Neural cell (in vitro differentiated cells): ENCODE data around the gene SPDEF. TPM values are rescaled to one million over a fixed set of nuclear protein-coding genes. Genes with fewer than 3 reads are reported as not detected.

Experiments
- H2AFZ ChIP-seq: fragments of 200-600, 300-800 bp; sonication (generic), shearing (Covaris generic); 2 replicates; pipeline ENCODE4 v1.6.0; 2014; ENCODE audit warnings: low read depth, mild to moderate bottlenecking, antibody characterized with exemption, low read length, moderate library complexity
- H3F3A ChIP-seq: fragments of 200-600 bp; shearing (Covaris generic); 2 replicates; pipeline ENCODE4 v1.6.1; 2016; ENCODE audit warnings: mild to moderate bottlenecking, moderate library complexity, mixed read lengths, antibody characterized with exemption, low read length; ENCODE audit not compliant: insufficient read depth, poor library complexity, severe bottlenecking
- H3K27ac ChIP-seq: fragments of 200-600, 300-800 bp; sonication (generic), shearing (Covaris generic); 2 replicates; pipeline ENCODE4 v1.5.1; 2014; ENCODE audit warnings: mild to moderate bottlenecking, low read length, moderate library complexity
- H3K27me3 ChIP-seq: fragments of 300-800, 200-600 bp; sonication (generic), shearing (Covaris generic); 2 replicates; pipeline ENCODE4 v1.6.0; 2014; ENCODE audit warnings: mild to moderate bottlenecking, low read depth, low read length, moderate library complexity; ENCODE audit not compliant: insufficient read depth
- H3K36me3 ChIP-seq: fragments of 300-800, 200-600 bp; sonication (generic), shearing (Covaris generic); 2 replicates; pipeline ENCODE4 v1.5.1; 2014; ENCODE audit warnings: mild to moderate bottlenecking, antibody characterized with exemption, low read length, moderate library complexity; ENCODE audit not compliant: insufficient read depth
- H3K4me2 ChIP-seq: fragments of 300-800, 200-600 bp; sonication (generic), shearing (Covaris generic); 2 replicates; pipeline ENCODE4 v1.6.0; 2014; ENCODE audit warnings: mild to moderate bottlenecking, low read length
- H3K4me3 ChIP-seq: fragments of 300-800, 200-600 bp; sonication (generic), shearing (Covaris generic); 2 replicates; pipeline ENCODE4 v1.5.1; 2014; ENCODE audit warnings: mild to moderate bottlenecking, low read length, moderate library complexity
- H3K79me2 ChIP-seq: fragments of 200-600 bp; shearing (Covaris generic); replicated peaks from 2 replicates; pipeline ENCODE4 v1.6.0; 2014; ENCODE audit warnings: mild to moderate bottlenecking, low read length, moderate library complexity; ENCODE audit not compliant: insufficient read depth
- H3K9ac ChIP-seq: fragments of 300-800, 200-600 bp; sonication (generic), shearing (Covaris generic); 2 replicates; pipeline ENCODE4 v1.6.1; 2016; ENCODE audit warnings: mild to moderate bottlenecking, low read length, mixed read lengths
- H3K9me2 ChIP-seq: fragments of 200-600 bp; shearing (Covaris generic); 2 replicates; pipeline ENCODE4 v1.6.1; 2016; ENCODE audit warnings: mild to moderate bottlenecking, low read length, mixed read lengths; ENCODE audit not compliant: insufficient read depth
- H3K9me3 ChIP-seq: fragments of 200-600, 300-800 bp; sonication (generic), shearing (Covaris generic); 2 replicates; pipeline ENCODE4 v1.6.1; 2016; ENCODE audit warnings: mild to moderate bottlenecking, mixed run types, low read length, moderate library complexity, mixed read lengths
- H4K20me1 ChIP-seq: fragments of 200-600 bp; shearing (Covaris generic); 2 replicates; pipeline ENCODE4 v1.6.1; 2016; ENCODE audit warnings: mild to moderate bottlenecking, mixed run types; ENCODE audit not compliant: insufficient read depth
- CTCF ChIP-seq: fragments of 450-650 bp; IDR thresholded peaks from 2 replicates; pipeline ENCODE4 v1.5.1; 2014; ENCODE audit warnings: antibody characterized with exemption, mild to moderate bottlenecking, moderate library complexity; ENCODE audit not compliant: poor library complexity, severe bottlenecking
- EP300 ChIP-seq: fragments of 450-650 bp; conservative IDR thresholded peaks from 2 replicates; pipeline ENCODE4 v1.6.1; 2014; ENCODE audit warnings: antibody characterized with exemption, mild to moderate bottlenecking, moderate library complexity; ENCODE audit not compliant: poor library complexity, severe bottlenecking
- EZH2 ChIP-seq: fragments of 200-600, 300-800 bp; shearing (Covaris generic), sonication (generic); IDR thresholded peaks from 2 replicates; pipeline ENCODE4 v1.6.1; 2014; ENCODE audit warnings: antibody characterized with exemption, low read length, borderline replicate concordance, mild to moderate bottlenecking; ENCODE audit not compliant: insufficient read depth, poor library complexity, severe bottlenecking
- MXI1 ChIP-seq: fragments of 450-650 bp; conservative IDR thresholded peaks from 2 replicates; pipeline ENCODE4 v1.6.1; 2014; ENCODE audit warnings: antibody characterized with exemption, mild to moderate bottlenecking; ENCODE audit not compliant: poor library complexity, severe bottlenecking
- POLR2AphosphoS5 ChIP-seq: IDR thresholded peaks from 2 replicates; pipeline ENCODE4 v1.6.1; 2012
- RAD21 ChIP-seq: fragments of 450-650 bp; conservative IDR thresholded peaks from 2 replicates; pipeline ENCODE4 v1.6.1; 2014; ENCODE audit warnings: antibody characterized with exemption, mild to moderate bottlenecking, moderate library complexity
- REST ChIP-seq: IDR thresholded peaks from 2 replicates; pipeline ENCODE4 v1.6.1; 2012; ENCODE audit warnings: borderline replicate concordance
- SMC3 ChIP-seq: fragments of 450-650 bp; conservative IDR thresholded peaks from 2 replicates; pipeline ENCODE4 v1.6.1; 2014; ENCODE audit warnings: antibody characterized with exemption, mild to moderate bottlenecking, moderate library complexity; ENCODE audit not compliant: poor library complexity
- TAF1 ChIP-seq: IDR thresholded peaks from 2 replicates; pipeline ENCODE4 v1.6.1; 2012; ENCODE audit warnings: low read depth
- polyA plus RNA-seq: library from polyadenylated mRNA; depleted of rRNA; stranded (reverse); fragments of >200 nt; gene quantifications from 2 replicates; pipeline ENCODE4 v1.2.3, GENCODE V29; 2014

Gene SPDEF
- polyA plus RNA-seq, 1 donor from 2014 or later, result 0.36 TPM

- H3F3A ChIP-seq, result no peaks in the 10 kb centered on the region
- TF ChIP-seq EZH2 (no peak), SMC3 (no peak), MXI1 (no peak), TAF1 (no peak), EP300 (no peak), CTCF (no peak), POLR2AphosphoS5 (no peak), RAD21 (no peak), REST (no peak)
- H3K27me3 ChIP-seq, result no peaks in the 10 kb centered on the region
- H4K20me1 ChIP-seq, result no peaks in the 10 kb centered on the region
- H3K9ac ChIP-seq, result no peak overlapping the region
- H3K9me3 ChIP-seq, result no peaks in the 10 kb centered on the region
- H3K4me3 ChIP-seq, result no peak overlapping the region
- H3K27ac ChIP-seq, result no peak overlapping the region
- no peak overlapping the region for H3K4me2 ChIP-seq
- H3K9me2 ChIP-seq, result no peaks in the 10 kb centered on the region
- no peak overlapping the region for H2AFZ ChIP-seq
- no peaks in the 10 kb centered on the region for H3K36me3 ChIP-seq
- H3K79me2 ChIP-seq, result no peaks in the 10 kb centered on the region
These were observed 13.3 kb upstream of the SPDEF start for GRCh38 chr6:34569361-34569973.

- H3K27me3 ChIP-seq, result no peaks in the 10 kb centered on the region
- no peaks in the 10 kb centered on the region for H3K79me2 ChIP-seq
- H4K20me1 ChIP-seq, result no peaks in the 10 kb centered on the region
- no peaks in the 10 kb centered on the region for H3F3A ChIP-seq
- no peak overlapping the region for H2AFZ ChIP-seq
- no peak overlapping the region for H3K4me3 ChIP-seq
- H3K27ac ChIP-seq, result no peak overlapping the region
- TF ChIP-seq SMC3 (no peak), MXI1 (no peak), CTCF (no peak), POLR2AphosphoS5 (no peak), TAF1 (no peak), EZH2 (no peak), REST (no peak), EP300 (no peak), RAD21 (no peak)
- no peaks in the 10 kb centered on the region for H3K36me3 ChIP-seq
- no peak overlapping the region for H3K9ac ChIP-seq
- H3K4me2 ChIP-seq, result no peak overlapping the region
- no peaks in the 10 kb centered on the region for H3K9me2 ChIP-seq
- no peaks in the 10 kb centered on the region for H3K9me3 ChIP-seq
These were observed 12.4 kb upstream of the SPDEF start for GRCh38 chr6:34568341-34569201.
